ENCODE data around the gene IKZF3.
"Not testable (repeated sequence)": the region's sequence is repeated elsewhere in the genome, so short reads cannot be mapped to it uniquely, and the experiment has no call there.

The IKZF3 gene

DNA sequence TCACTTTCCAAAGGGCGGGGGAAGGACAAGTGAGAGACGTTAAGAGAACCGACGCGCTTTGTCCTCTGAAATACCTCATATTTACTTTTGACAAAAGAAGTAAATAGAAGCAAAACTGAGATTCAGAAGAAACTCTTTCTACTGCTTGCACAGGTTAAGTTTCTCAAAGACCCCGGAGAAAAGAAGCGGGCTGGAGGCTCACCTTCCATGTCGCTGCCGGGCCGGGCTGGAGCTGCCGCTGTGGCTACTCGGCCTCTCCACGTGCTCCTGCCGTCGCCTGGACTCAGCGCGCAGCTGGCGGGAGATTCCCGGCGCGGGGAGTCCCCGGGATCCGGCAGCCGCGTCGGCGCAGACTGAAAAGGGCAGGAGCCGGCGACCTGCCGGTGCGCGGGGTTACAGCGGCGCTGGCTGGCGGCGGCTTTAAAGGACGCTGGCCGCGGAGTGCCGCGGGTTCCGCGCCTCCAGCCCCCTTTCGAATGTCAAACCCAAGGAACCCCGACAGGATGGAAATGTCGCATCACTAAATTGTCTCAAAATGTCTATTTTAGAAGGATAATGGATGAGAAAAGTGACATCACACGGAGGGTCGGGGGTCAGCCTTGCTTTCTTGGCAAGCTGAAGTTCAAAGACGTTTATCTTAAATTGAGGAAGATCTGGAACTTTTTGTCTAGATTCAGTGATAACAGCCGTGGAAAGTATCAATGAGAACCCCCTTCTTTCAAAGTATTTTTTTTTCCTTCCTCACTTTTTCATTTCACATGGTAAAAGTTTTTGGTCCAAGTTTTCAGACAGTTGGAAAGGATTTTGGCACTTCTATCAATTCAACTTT lies at the start of gene IKZF3:
IKZF3 (minus strand) TSS at position 395 of the 829 bp plus-strand sequence; CDS start at position 209, 186 bp downstream.
- Histone ChIP-seq H3K4me1 (ENCODE audit: control insufficient read depth, insufficient read depth, low read length) (no peaks in the 10 kb centered on the region), H3K36me3 (ENCODE audit: control insufficient read depth, insufficient read depth, low read length) (no peaks in the 10 kb centered on the region), H3K4me3 (ENCODE audit: low read length) (peak within 1 kb of the TSS; percentile 38), H3K27me3 (ENCODE audit: control insufficient read depth, insufficient read depth, low read length) (peaks cover 7% of the 10 kb centered on the region), H3K9ac (ENCODE audit: low read length) (no peak within 1 kb of the TSS), H3K27ac (ENCODE audit: low read depth, low read length) (no peak within 1 kb of the TSS)

DNA sequence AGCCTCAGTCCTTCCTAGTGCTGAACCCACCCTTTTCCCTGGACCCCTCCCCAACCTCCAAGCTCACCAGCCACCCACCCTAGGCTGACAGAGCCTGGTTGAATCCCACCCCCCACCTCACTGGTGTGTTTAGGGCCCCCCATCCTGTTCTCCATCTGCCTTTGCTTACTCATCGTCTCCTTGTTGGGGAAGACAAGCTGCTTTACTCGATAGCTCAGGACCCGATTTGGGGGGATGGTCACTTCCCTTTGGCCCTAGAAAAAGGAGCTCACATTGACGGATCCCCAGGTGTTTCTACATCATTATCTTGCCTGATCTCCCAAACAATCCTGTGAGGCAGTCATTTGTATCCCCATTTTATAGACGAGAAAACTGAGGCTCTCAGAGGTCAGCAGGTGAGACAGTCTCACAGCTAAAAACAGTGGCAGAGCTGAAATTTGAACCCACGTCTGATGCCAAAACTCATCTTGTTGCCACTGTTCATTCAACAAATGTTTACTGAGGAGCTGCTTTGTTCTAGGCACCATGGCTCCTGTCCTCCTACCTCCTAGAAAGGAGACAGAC lies 44.8 kb upstream of the IKZF3 start:
- Histone ChIP-seq H3K4me1 (ENCODE audit: control insufficient read depth, insufficient read depth, low read length) (no peaks in the 10 kb centered on the region), H3K27me3 (ENCODE audit: control insufficient read depth, insufficient read depth, low read length) (no peaks in the 10 kb centered on the region), H3K9ac (ENCODE audit: low read length) (no peak overlapping the region), H3K4me3 (ENCODE audit: low read length) (no peak overlapping the region), H3K27ac (ENCODE audit: low read depth, low read length) (no peak overlapping the region), H3K36me3 (ENCODE audit: control insufficient read depth, insufficient read depth, low read length) (peaks cover 10% of the 10 kb centered on the region)

DNA sequence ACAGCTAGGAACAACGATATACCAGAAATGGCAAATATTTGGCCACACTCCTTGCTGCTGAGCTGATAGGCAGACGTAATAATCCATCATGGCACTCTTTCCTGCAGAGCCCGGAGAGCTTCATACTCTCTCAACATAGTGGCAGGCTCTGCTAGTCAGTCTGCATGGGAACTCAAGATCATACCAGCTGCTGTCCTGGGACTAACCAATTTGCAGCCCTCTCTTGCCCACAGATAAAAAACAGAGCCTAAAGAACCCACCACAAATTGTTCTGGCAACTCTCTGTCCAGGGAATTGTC lies 40.8 kb upstream of the IKZF3 start:
- Histone ChIP-seq H3K9ac (ENCODE audit: low read length) (no peak overlapping the region), H3K4me3 (ENCODE audit: low read length) (no peak overlapping the region), H3K36me3 (ENCODE audit: control insufficient read depth, insufficient read depth, low read length) (peaks cover 5% of the 10 kb centered on the region), H3K4me1 (ENCODE audit: control insufficient read depth, insufficient read depth, low read length) (no peaks in the 10 kb centered on the region), H3K27me3 (ENCODE audit: control insufficient read depth, insufficient read depth, low read length) (no peaks in the 10 kb centered on the region), H3K27ac (ENCODE audit: low read depth, low read length) (no peak overlapping the region)

DNA sequence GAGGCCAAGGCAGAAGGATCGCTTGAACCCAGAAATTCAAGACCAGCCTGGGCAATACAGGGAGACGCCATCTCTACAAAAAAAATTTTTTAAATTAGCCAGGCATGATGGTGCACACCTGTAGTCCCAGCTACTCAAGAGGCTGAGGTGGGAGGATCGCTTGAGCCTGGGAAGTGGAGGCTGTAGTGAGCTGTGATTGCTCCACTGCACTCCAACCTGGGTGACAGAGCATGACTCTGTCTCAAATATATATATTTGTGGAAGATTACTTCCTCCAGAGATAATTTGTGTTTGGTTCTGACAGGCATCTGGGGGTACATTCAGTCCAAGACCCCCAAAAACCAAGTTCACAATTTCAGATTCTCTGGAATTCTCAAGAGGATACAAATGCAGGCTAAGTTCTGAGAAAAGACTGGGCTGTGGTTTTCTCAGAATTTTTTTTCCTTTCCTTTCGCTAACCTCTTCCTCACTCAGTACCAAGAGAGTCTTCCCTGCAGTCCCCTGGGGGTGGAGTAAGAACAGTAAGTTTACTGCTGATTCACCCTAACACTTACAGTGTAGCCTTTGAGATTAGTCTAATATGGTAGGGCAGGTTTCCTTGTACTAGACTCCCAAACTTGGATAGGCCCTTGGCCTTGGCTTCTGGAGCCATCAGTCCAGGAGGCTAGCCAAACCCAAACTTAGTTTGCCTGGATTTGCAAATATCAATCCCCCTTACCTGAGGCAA lies 39.2 kb upstream of the IKZF3 start:
- Histone ChIP-seq H3K36me3 (ENCODE audit: control insufficient read depth, insufficient read depth, low read length) (peaks cover 5% of the 10 kb centered on the region), H3K27ac (ENCODE audit: low read depth, low read length) (no peak overlapping the region), H3K27me3 (ENCODE audit: control insufficient read depth, insufficient read depth, low read length) (no peaks in the 10 kb centered on the region), H3K9ac (ENCODE audit: low read length) (no peak overlapping the region), H3K4me1 (ENCODE audit: control insufficient read depth, insufficient read depth, low read length) (no peaks in the 10 kb centered on the region), H3K4me3 (ENCODE audit: low read length) (no peak overlapping the region)

DNA sequence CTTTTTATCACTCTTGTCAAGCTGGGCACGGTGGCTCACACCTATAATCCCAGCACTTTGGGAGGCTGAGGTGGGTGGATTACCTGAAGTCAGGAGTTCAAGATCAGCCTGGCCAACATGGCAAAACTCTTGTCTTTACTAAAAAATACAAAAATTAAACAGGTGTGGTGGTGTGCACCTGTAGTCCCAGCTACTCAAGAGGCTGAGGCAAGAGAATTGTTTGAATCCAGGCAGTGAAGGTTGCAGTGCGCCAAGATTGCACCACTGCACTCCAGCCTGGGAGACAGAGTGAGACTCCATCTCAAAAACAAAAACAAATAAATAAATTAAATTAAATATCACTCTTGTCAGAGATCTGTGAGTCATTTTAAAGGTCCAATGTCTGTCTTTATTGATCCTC lies 37.9 kb upstream of the IKZF3 start:
- H3K27ac ChIP-seq (ENCODE audit: low read depth, low read length); H3K36me3 ChIP-seq (ENCODE audit: control insufficient read depth, insufficient read depth, low read length); H3K27me3 ChIP-seq (ENCODE audit: control insufficient read depth, insufficient read depth, low read length); H3K9ac ChIP-seq (ENCODE audit: low read length); H3K4me3 ChIP-seq (ENCODE audit: low read length); H3K4me1 ChIP-seq (ENCODE audit: control insufficient read depth, insufficient read depth, low read length): not testable (repeated sequence)

DNA sequence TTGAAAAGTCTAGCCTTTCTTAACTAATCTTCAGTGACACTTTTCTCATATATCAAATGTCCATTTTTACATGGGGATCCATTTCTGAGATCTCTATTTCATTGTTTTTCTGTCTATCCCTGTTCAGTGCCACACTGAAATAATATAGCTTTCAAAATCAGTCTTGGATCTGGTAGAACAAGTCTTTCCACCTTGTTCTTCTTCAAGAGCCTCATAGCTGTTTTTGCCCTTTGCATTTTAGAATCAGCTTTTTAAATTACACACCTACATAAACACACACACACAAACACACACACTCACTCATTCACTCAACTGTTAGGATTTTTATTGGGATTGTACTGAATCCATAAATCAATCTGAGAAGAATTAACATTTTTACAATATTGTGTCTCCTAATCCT lies 35.1 kb upstream of the IKZF3 start:
- Histone ChIP-seq H3K4me1 (ENCODE audit: control insufficient read depth, insufficient read depth, low read length) (no peaks in the 10 kb centered on the region), H3K27ac (ENCODE audit: low read depth, low read length) (no peak overlapping the region), H3K4me3 (ENCODE audit: low read length) (no peak overlapping the region), H3K27me3 (ENCODE audit: control insufficient read depth, insufficient read depth, low read length) (no peaks in the 10 kb centered on the region), H3K36me3 (ENCODE audit: control insufficient read depth, insufficient read depth, low read length) (no peaks in the 10 kb centered on the region), H3K9ac (ENCODE audit: low read length) (no peak overlapping the region)

DNA sequence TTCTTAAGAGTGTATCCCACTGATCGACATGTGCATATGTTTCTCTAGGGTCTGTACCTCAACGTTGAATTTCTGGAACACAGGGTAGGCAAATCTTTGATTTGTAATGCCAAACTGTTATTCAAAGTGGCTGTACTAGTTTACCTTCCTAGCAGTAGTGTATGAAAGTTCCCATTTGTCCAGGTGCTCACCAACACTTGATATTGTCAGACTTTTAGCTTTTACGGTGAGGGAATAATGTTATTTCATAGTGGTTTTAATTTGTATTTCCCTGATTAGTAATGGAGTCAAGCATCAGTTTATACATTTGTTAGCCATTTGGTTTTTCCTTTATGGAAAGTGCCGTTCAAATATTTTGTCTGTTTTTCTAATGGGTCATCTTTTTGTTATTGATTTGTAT lies 34.0 kb upstream of the IKZF3 start:
- Histone ChIP-seq H3K4me3 (ENCODE audit: low read length) (no peak overlapping the region), H3K27ac (ENCODE audit: low read depth, low read length) (no peak overlapping the region), H3K9ac (ENCODE audit: low read length) (no peak overlapping the region), H3K4me1 (ENCODE audit: control insufficient read depth, insufficient read depth, low read length) (no peaks in the 10 kb centered on the region), H3K36me3 (ENCODE audit: control insufficient read depth, insufficient read depth, low read length) (no peaks in the 10 kb centered on the region), H3K27me3 (ENCODE audit: control insufficient read depth, insufficient read depth, low read length) (peaks cover under 1% of the 10 kb centered on the region)

DNA sequence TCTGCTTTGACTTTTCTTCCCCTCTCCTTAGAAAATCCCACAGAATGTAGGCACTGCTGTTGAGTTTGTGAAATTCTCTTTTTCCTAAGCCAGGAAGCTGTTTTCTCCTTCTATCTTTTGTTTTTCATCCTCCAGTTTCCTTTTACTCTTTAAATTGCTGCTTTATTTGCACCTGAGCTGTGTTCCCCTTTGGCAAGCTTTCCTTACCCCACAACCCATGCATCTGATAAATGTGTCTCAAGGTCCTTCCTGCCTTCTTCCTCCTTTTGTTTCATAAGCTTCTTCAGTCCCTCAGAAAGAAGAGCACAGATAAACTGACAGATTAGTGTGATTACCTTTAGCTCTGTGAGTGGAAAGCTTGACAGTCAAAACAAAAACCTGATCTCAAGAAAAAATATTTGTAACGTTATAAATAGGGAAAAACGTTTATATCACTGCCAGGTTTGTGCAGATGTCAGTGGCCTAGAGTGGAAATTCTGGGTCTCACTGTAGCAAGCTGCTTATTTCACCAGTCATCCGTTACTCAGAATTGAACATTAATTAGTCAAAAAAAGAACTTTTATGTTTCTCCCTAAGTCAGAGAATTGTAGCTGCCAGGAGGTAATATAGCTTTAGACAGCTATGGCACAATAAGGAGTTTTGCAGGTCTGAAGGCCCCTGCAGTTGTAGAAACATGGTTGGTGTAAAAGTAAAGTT lies 30.7 kb upstream of the IKZF3 start:
- Histone ChIP-seq H3K4me3 (ENCODE audit: low read length) (no peak overlapping the region), H3K9ac (ENCODE audit: low read length) (no peak overlapping the region), H3K36me3 (ENCODE audit: control insufficient read depth, insufficient read depth, low read length) (no peaks in the 10 kb centered on the region), H3K27me3 (ENCODE audit: control insufficient read depth, insufficient read depth, low read length) (peaks cover 4% of the 10 kb centered on the region), H3K4me1 (ENCODE audit: control insufficient read depth, insufficient read depth, low read length) (no peaks in the 10 kb centered on the region), H3K27ac (ENCODE audit: low read depth, low read length) (no peak overlapping the region)

DNA sequence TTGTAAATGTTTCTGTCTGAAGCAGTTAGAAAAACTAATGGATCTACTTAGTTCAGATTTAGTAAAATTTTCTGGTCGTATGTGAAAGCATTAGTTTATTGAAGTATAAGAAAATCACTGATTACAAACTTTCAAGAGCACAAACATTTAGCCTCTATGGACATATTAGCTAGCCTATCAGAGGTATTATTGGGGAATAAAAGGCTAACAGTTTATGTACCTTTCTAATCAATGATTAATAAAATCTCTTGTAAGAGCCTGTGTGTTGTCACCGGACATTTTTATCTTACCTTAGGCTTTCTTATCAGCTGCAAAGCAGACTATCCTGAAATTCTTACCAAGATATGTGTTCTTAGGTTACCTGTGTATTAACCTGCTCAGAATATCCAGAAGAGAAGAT lies 25.1 kb upstream of the IKZF3 start:
- H3K9ac ChIP-seq (ENCODE audit: low read length) = no peak overlapping the region
- H3K36me3 ChIP-seq (ENCODE audit: control insufficient read depth, insufficient read depth, low read length) = no peaks in the 10 kb centered on the region
- no peaks in the 10 kb centered on the region for H3K4me1 ChIP-seq (ENCODE audit: control insufficient read depth, insufficient read depth, low read length)
- no peak overlapping the region for H3K27ac ChIP-seq (ENCODE audit: low read depth, low read length)
- H3K27me3 ChIP-seq (ENCODE audit: control insufficient read depth, insufficient read depth, low read length) = peaks cover 4% of the 10 kb centered on the region
- no peak overlapping the region for H3K4me3 ChIP-seq (ENCODE audit: low read length)

DNA sequence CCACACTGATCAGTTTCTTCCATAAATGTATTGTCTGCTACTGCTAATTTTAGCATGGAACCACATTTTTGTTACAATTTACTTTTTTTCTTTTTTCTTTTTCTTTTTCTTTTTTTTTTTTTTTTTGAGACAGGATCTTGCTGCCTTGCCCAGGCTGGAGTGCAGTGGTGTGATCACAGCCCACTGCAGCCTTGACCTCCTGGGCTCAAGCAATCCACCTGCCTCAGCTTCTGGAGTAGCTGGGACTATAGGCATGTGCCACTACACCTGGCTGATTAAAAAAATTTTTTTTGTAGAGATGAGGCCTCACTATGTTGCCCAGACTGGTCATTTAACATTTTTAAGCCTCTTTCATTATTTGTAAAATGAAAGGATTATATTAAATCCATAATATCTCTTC lies 23.0 kb upstream of the IKZF3 start:
- H3K4me1 ChIP-seq (ENCODE audit: control insufficient read depth, insufficient read depth, low read length) = no peaks in the 10 kb centered on the region
- H3K27ac ChIP-seq (ENCODE audit: low read depth, low read length) = no peak overlapping the region
- no peaks in the 10 kb centered on the region for H3K27me3 ChIP-seq (ENCODE audit: control insufficient read depth, insufficient read depth, low read length)
- no peaks in the 10 kb centered on the region for H3K36me3 ChIP-seq (ENCODE audit: control insufficient read depth, insufficient read depth, low read length)
- H3K9ac ChIP-seq (ENCODE audit: low read length) = no peak overlapping the region
- H3K4me3 ChIP-seq (ENCODE audit: low read length) = no peak overlapping the region

DNA sequence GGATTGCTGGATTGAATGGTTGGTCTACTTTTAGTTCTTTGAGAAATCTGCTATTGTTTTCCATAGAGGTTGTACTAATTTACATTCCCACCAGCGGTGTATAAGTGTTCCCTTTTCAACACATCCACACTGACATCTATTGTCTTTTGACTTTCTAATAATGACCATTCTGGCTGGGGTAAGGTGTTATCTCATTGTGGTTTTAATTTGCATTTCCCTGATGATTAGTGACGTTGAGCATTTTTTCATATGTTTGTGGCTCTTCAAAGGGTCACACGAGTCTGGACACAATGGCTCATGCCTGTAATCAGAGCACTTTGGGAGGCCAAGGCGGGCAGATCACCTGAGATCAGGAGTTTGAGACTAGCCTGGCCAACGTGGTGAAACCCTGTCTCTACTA lies 22.0 kb upstream of the IKZF3 start:
- H3K27ac ChIP-seq (ENCODE audit: low read depth, low read length); H3K36me3 ChIP-seq (ENCODE audit: control insufficient read depth, insufficient read depth, low read length); H3K27me3 ChIP-seq (ENCODE audit: control insufficient read depth, insufficient read depth, low read length); H3K9ac ChIP-seq (ENCODE audit: low read length); H3K4me3 ChIP-seq (ENCODE audit: low read length); H3K4me1 ChIP-seq (ENCODE audit: control insufficient read depth, insufficient read depth, low read length): not testable (repeated sequence)

DNA sequence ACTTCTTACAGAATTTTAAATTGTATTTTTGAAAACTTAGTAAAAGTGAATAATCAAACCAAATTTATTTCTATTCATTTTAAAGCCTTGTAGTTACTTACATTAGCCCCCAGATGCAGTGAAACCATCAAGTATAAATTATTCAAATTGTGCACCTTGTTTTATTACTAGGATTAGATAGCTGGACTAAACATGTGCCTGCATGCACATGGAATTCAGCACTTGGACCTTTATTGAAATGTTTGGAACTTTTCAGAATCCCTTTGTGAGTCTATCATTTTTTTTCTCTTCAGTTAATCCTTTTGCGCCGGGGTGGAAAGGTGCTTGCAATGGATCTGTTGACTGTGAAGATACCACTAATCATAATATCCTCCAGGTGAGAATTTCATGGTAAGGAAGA lies 8.6 kb upstream of the IKZF3 start:
- Histone ChIP-seq H3K4me3 (ENCODE audit: low read length) (no peak overlapping the region), H3K9ac (ENCODE audit: low read length) (no peak overlapping the region), H3K36me3 (ENCODE audit: control insufficient read depth, insufficient read depth, low read length) (no peaks in the 10 kb centered on the region), H3K27ac (ENCODE audit: low read depth, low read length) (no peak overlapping the region), H3K27me3 (ENCODE audit: control insufficient read depth, insufficient read depth, low read length) (peaks cover 6% of the 10 kb centered on the region), H3K4me1 (ENCODE audit: control insufficient read depth, insufficient read depth, low read length) (no peaks in the 10 kb centered on the region)
